K562 (cell line): Measurements from ENCODE around the gene PLEKHA1. TPM values are rescaled to one million over a fixed set of nuclear protein-coding genes. Genes with fewer than 3 reads are reported as not detected.

ENCODE experiments used
- ATAC-seq: fragments of 200-7000 bp; cut with Tn5 transposase; 3 replicates; pipeline ENCODE4 v1.9.1; 2020; ENCODE audit warnings: moderate library complexity
- BruUV-seq: library from RNA; stranded (reverse); fragments of 400-500 nt; replicated peaks from 2 replicates; lab custom pipeline; 2021; lab: Mats Ljungman, UMichigan
- CTCF ChIA-PET: fragments of 300-600 bp; formaldehyde crosslinking; extraction: SDS; loops from one replicate; lab custom pipeline; 2021; ENCODE audit warnings: low intra/inter-chr PET ratio; lab: Yijun Ruan, JAX
- POLR2A ChIA-PET: fragments of 300-600, 350-650 bp; sonication (Branson Sonifier 250); formaldehyde crosslinking; extraction: SDS; loops from one replicate; lab custom pipeline; 2021; ENCODE audit warnings: antibody characterized with exemption, inconsistent platforms; lab: Yijun Ruan, JAX
- DNase-seq, 4 experiments: peaks; one replicate each; pipeline versions ENCODE4 v3.0.0 to v3.0.0-alpha.2; 2011 to 2018; ENCODE audit warnings: low spot score in 3 of 4, mixed read lengths in 3 of 4; ENCODE audit errors: extremely low read depth in 1 of 4
- FAIRE-seq: peaks from 2 replicates; lab custom pipeline; 2011; peaks lifted over from hg19 to GRCh38; lab: Jason Lieb, UNC
- H2AFZ ChIP-seq: 2 replicates; pipeline ENCODE4 v1.6.0; 2011; ENCODE audit warnings: low read depth, low read length, control low read depth, inconsistent platforms
- H3K27ac ChIP-seq: fragments of 200-600 bp; 3 replicates; pipeline ENCODE4 v1.8.0; 2011; ENCODE audit warnings: low read depth, mild to moderate bottlenecking, control low read depth, inconsistent platforms, low read length, moderate library complexity, mixed read lengths; ENCODE audit errors: extremely low read depth
- H3K27me3 ChIP-seq, 2 experiments: fragments of 300-600 bp in 1 of 2; 2 replicates in 1 of 2; 3 replicates in 1 of 2; pipeline versions ENCODE4 v1.6.0 to v1.8.0; 2011; ENCODE audit warnings: inconsistent platforms in 2 of 2, low read length in 2 of 2, mild to moderate bottlenecking in 1 of 2, mixed read lengths in 1 of 2, moderate library complexity in 1 of 2; ENCODE audit not compliant: control insufficient read depth in 2 of 2, insufficient read depth in 2 of 2
- H3K36me3 ChIP-seq: fragments of 300-600 bp; 3 replicates; pipeline ENCODE4 v1.8.0; 2011; ENCODE audit warnings: mild to moderate bottlenecking, low read length, inconsistent platforms; ENCODE audit not compliant: control insufficient read depth, insufficient read depth
- H3K4me1 ChIP-seq, 2 experiments: fragments of 200-600 bp in 1 of 2; replicated peaks in 1 of 2; 2 replicates in 1 of 2; 3 replicates in 1 of 2; pipeline versions ENCODE4 v1.5.1 to v1.8.0; 2011; ENCODE audit warnings: inconsistent platforms in 2 of 2, low read length in 2 of 2, mild to moderate bottlenecking in 1 of 2, mixed read lengths in 1 of 2, moderate library complexity in 1 of 2; ENCODE audit not compliant: control insufficient read depth in 2 of 2, insufficient read depth in 2 of 2
- H3K4me2 ChIP-seq: 2 replicates; pipeline ENCODE4 v1.6.1; 2011; ENCODE audit warnings: low read length, control low read depth, inconsistent platforms, mixed read lengths; ENCODE audit not compliant: insufficient read depth
- H3K4me3 ChIP-seq: fragments of 200-600 bp; sonication (generic), shearing (Covaris generic); 2 replicates; pipeline ENCODE4 v1.5.1; 2016; ENCODE audit warnings: control low read depth, inconsistent platforms
- H3K79me2 ChIP-seq: fragments of 200-600 bp; 3 replicates; pipeline ENCODE4 v1.8.0; 2011; ENCODE audit warnings: low read length, inconsistent platforms; ENCODE audit not compliant: control insufficient read depth, insufficient read depth
- H3K9ac ChIP-seq, 2 experiments: 2 replicates each; pipeline versions ENCODE4 v1.6.0 to v1.6.1; 2011; ENCODE audit warnings: low read depth in 2 of 2, low read length in 2 of 2, control low read depth in 1 of 2, inconsistent platforms in 1 of 2, mild to moderate bottlenecking in 1 of 2, mixed read lengths in 1 of 2; ENCODE audit not compliant: insufficient read depth in 1 of 2
- H3K9me1 ChIP-seq: one replicate; pipeline ENCODE4 v1.6.0; 2011; ENCODE audit warnings: inconsistent platforms, mild to moderate bottlenecking, low read length, moderate library complexity; ENCODE audit not compliant: control insufficient read depth, insufficient read depth
- H3K9me3 ChIP-seq: replicated peaks from 2 replicates; pipeline ENCODE4 v1.5.1; 2011; ENCODE audit warnings: low read depth, low read length, inconsistent platforms; ENCODE audit not compliant: control insufficient read depth, insufficient read depth
- H4K20me1 ChIP-seq: replicated peaks from 2 replicates; pipeline ENCODE4 v1.6.1; 2011; ENCODE audit warnings: low read length, inconsistent platforms, mixed read lengths; ENCODE audit not compliant: control insufficient read depth, insufficient read depth
- GATAD2B ChIP-seq: fragments of 450-650 bp; IDR thresholded peaks from 2 replicates; pipeline ENCODE4 v1.6.1; 2017; ENCODE audit warnings: mild to moderate bottlenecking, borderline replicate concordance
- HEY1 ChIP-seq: fragments of 250-450 bp; sonication (Bioruptor Pico); IDR thresholded peaks from 2 replicates; pipeline ENCODE4 v1.5.0; 2020; ENCODE audit warnings: mild to moderate bottlenecking, moderate library complexity, borderline replicate concordance
- PTBP1 ChIP-seq: fragments of 200-400 bp; formaldehyde crosslinking; IDR thresholded peaks from 2 replicates; pipeline ENCODE4 v1.6.1; 2017; ENCODE audit warnings: low read depth, low read length
- SUPT5H ChIP-seq: fragments of 450-650 bp; IDR thresholded peaks from 2 replicates; pipeline ENCODE4 v1.6.1; 2016
- ZNF263 ChIP-seq: sonication (generic); formaldehyde crosslinking; IDR thresholded peaks from 2 replicates; pipeline ENCODE4 v1.8.0; 2022; ENCODE audit warnings: mild to moderate bottlenecking, missing genetic modification reagents, borderline replicate concordance
- WGBS: fragments of 100-300 bp; shearing (Covaris generic); methylation state at CpG from one replicate; pipeline ENCODE4 v1.1.6; 2016; ENCODE audit warnings: low coverage, mixed read lengths; ENCODE audit not compliant: insufficient coverage; ENCODE audit errors: missing lambda C conversion rate; 5-methylcytosine and 5-hydroxymethylcytosine counted together
- in situ Hi-C: fragments of 300-500 bp; cut with MboI; formaldehyde crosslinking; loops from 4 replicates; pipeline ENCODE4 v1.15.0; 2018; ENCODE audit warnings: inconsistent platforms, mixed read lengths
- intact Hi-C: fragments of 100-400 bp; cut with micrococcal nuclease; formaldehyde crosslinking; loops from 2 replicates; pipeline ENCODE4 v1.14.2; 2022
- polyA plus RNA-seq, 8 experiments: library from polyadenylated mRNA; depleted of rRNA in 4 of 8; stranded (reverse) in 5 of 8; unstranded in 3 of 8; fragments of >200 nt; fragmentation: Nextera tagmentation in 2 of 8; fragmentation: Illumina TruSeq in 1 of 8; extraction: Ambion mirVana in 2 of 8; extraction: Trizol in 1 of 8; gene quantifications; 2 replicates each; pipeline versions ENCODE4 v1.2.1 to v1.2.3, GENCODE V29; 2011 to 2014; ENCODE audit warnings: inconsistent platforms in 1 of 8, missing spikeins in 1 of 8
- total RNA-seq, 7 experiments: library from RNA; depleted of rRNA in 6 of 7; stranded (reverse); fragments of >200 nt in 6 of 7; fragmentation: Illumina TruSeq in 2 of 7; extraction: Trizol in 2 of 7; gene quantifications; 2 replicates each; pipeline versions ENCODE4 v1.2.1 to v1.2.3, GENCODE V29; 2011 to 2021; ENCODE audit warnings: low replicate concordance in 1 of 7

PLEKHA1 gene
- total and polyA plus RNA-seq, 9 of the 15 experiments (the other 6 are each of a cell fraction or from before 2014, with no cell fraction given) = 0.05 to 4.7 (median 1.0) TPM

DNA sequence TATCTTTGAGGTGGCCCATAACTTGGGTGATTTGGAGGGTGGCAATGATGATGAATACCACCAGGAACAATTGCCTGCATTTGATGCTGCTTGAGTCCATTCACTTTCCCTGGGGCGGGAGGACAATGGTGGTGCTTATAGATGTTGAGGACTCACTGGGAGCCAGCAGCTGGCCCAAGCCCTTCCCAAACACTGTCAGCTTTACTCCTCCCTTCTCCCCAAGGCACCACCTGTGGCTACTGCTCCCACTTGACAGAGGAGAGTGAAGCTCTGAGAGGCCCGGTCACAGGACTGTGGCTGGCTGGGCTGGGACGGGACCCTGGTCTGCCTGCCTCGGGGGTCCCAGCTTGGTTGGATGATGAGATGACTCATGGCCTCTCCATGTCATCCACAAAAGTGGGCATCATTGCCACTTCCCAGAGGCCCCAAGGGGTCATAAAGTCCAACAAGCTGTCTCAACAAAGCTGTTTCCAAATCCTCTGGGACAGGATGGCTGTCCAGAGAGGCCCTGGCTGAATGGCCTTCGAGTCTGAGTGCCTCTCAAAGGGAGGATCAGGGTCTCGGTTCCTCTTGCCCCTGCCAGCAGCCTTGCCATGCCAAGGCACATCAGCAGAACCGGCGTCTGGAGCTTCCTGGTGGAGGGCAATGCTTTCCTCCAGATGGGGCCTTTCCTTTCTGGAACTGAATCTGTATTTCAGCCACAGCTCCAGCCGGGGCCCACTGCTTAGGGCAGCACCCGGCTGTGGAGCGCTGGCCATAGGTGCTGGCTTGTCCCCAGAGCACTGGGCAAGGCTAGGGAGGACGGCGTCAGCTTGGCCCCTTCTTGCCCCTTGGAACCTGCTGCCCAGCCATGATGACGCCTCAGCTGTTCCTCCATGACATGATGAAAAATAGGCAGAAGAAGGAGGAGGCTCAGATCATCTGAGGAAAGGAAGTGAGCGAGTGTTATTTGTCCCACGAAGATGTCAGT is 47.0 kb upstream of the PLEKHA1 start:
- Histone ChIP-seq H2AFZ (no peak overlapping the region), H3K79me2 (no peaks in the 10 kb centered on the region), H3K9me1 (no peaks in the 10 kb centered on the region), H3K9ac (no peak overlapping the region), H3K36me3 (no peaks in the 10 kb centered on the region), H3K4me3 (no peak overlapping the region), H3K27ac (no peak overlapping the region), H3K27me3 (peaks cover 0 to 15% of the 10 kb centered on the region in 2 experiments; a peak in 2 of 5 replicates), H3K9me3 (no peaks in the 10 kb centered on the region), H3K4me1 (no peaks in the 10 kb centered on the region), H4K20me1 (no peaks in the 10 kb centered on the region), H3K4me2 (no peak overlapping the region)
- FAIRE-seq (no peak), DNase-seq (no peak), ATAC-seq (no peak)
- CTCF ChIA-PET = no interaction called here
- intact Hi-C loops = no loop called here
- in situ Hi-C loops = no loop called here
- POLR2A ChIA-PET = no interaction called here
- no TSS peak for BruUV-seq
- under 1% methylated on average over 8 of the region's 16 CpGs for WGBS
- TF ChIP-seq ZNF263 (CRISPR knock-in tag) (no peak), SUPT5H (no peak), HEY1 (CRISPR knock-in tag) (no peak), GATAD2B (no peak), PTBP1 (no peak)
